Ishikawa (cell line): Measurements from ENCODE around the gene ZNF385D.

Experiments used
- CEBPB ChIP-seq: IDR thresholded peaks from 2 replicates; pipeline ENCODE4 v1.6.1; 2012
- CREB1 ChIP-seq: IDR thresholded peaks from 2 replicates; pipeline ENCODE4 v1.6.1; 2012; ENCODE audit warnings: low read depth
- EGR1 ChIP-seq: IDR thresholded peaks from 2 replicates; pipeline ENCODE4 v1.6.1; 2012
- EP300 ChIP-seq: IDR thresholded peaks from 2 replicates; pipeline ENCODE4 v1.6.1; 2012; ENCODE audit warnings: borderline replicate concordance
- FOXM1 ChIP-seq: IDR thresholded peaks from 2 replicates; pipeline ENCODE4 v1.6.1; 2012; ENCODE audit warnings: low read depth, borderline replicate concordance
- MAX ChIP-seq: IDR thresholded peaks from 2 replicates; pipeline ENCODE4 v1.6.1; 2012
- NFIC ChIP-seq: IDR thresholded peaks from 2 replicates; pipeline ENCODE4 v1.6.1; 2012
- RAD21 ChIP-seq: IDR thresholded peaks from 2 replicates; pipeline ENCODE4 v1.6.1; 2012; ENCODE audit warnings: low read depth
- REST ChIP-seq: IDR thresholded peaks from 2 replicates; pipeline ENCODE4 v1.6.1; 2012; ENCODE audit warnings: low read depth, mild to moderate bottlenecking
- TAF1 ChIP-seq: IDR thresholded peaks from 2 replicates; pipeline ENCODE4 v1.6.1; 2012; ENCODE audit warnings: low read depth, mild to moderate bottlenecking
- TCF12 ChIP-seq: IDR thresholded peaks from 2 replicates; pipeline ENCODE4 v1.6.1; 2012; ENCODE audit warnings: low read depth
- TEAD4 ChIP-seq: IDR thresholded peaks from 2 replicates; pipeline ENCODE4 v1.6.1; 2012
- USF1 ChIP-seq: IDR thresholded peaks from 2 replicates; pipeline ENCODE4 v1.6.1; 2012
- YY1 ChIP-seq: IDR thresholded peaks from 2 replicates; pipeline ENCODE4 v1.6.1; 2012; ENCODE audit warnings: low read depth
- ZBTB7A ChIP-seq: IDR thresholded peaks from 2 replicates; pipeline ENCODE4 v1.6.1; 2012; ENCODE audit warnings: low read depth

Gene ZNF385D

GRCh38 chr3:21744793-21745192, 6.2 kb downstream of the ZNF385D start:
- no peak for TF ChIP-seq MAX
- TF ChIP-seq CEBPB = no peak
- TF ChIP-seq YY1 = no peak
- TF ChIP-seq TAF1 = no peak
- TF ChIP-seq EP300 = no peak
- TF ChIP-seq REST = no peak

GRCh38 chr3:21738935-21739702, 11.9 kb downstream of the ZNF385D start:
- TF ChIP-seq USF1 (no peak), NFIC (no peak), ZBTB7A (no peak), TAF1 (no peak), TCF12 (no peak), YY1 (no peak), CREB1 (no peak), REST (no peak), CEBPB (no peak), TEAD4 (no peak)

GRCh38 chr3:21738283-21738682, 12.7 kb downstream of the ZNF385D start:
- TF ChIP-seq TAF1 (no peak), RAD21 (no peak), USF1 (no peak), NFIC (no peak), MAX (no peak), ZBTB7A (no peak)

GRCh38 chr3:21734746-21735145, 16.3 kb downstream of the ZNF385D start:
- TF ChIP-seq EP300 = no peak
- TF ChIP-seq TAF1 = no peak
- TF ChIP-seq TCF12 = no peak
- no peak for TF ChIP-seq RAD21
- TF ChIP-seq NFIC = no peak
- TF ChIP-seq TEAD4 = no peak
- no peak for TF ChIP-seq YY1
- TF ChIP-seq CEBPB = no peak
- TF ChIP-seq MAX = no peak
- no peak for TF ChIP-seq FOXM1
- no peak for TF ChIP-seq ZBTB7A
- no peak for TF ChIP-seq USF1
- no peak for TF ChIP-seq CREB1
- TF ChIP-seq EGR1 = no peak
- no peak for TF ChIP-seq REST
